Renal cortical epithelial cell (primary cell): ENCODE measurements around the gene RAF1. TPM values are rescaled to one million over a fixed set of nuclear protein-coding genes. Genes with fewer than 3 reads are reported as not detected.

Experiments used
- DNase-seq: peaks from one replicate; pipeline ENCODE4 v3.0.0-alpha.2; 2011; ENCODE audit warnings: low read depth
- total RNA-seq: library from RNA; depleted of rRNA; stranded (reverse); fragments of >200 nt; gene quantifications from 2 replicates; pipeline ENCODE4 v1.2.3, GENCODE V29; 2014

RAF1 gene
- total RNA-seq, 1 donor from 2014 or later: 96.9 TPM

- no peak for DNase-seq
These were observed 71.8 kb downstream of the RAF1 start for GRCh38 chr3:12591997-12592715.

GRCh38 chr3:12591456-12591855 is 72.5 kb downstream of the RAF1 start:
- no peak for DNase-seq

GRCh38 chr3:12590096-12590495 is 73.8 kb downstream of the RAF1 start:
- no peak for DNase-seq

GRCh38 chr3:12588039-12589009 is 75.6 kb downstream of the RAF1 start:
- DNase-seq: peak; percentile 25

GRCh38 chr3:12586403-12586802 is 77.5 kb downstream of the RAF1 start:
- DNase-seq: no peak

- no peak for DNase-seq
These were observed 77.9 kb downstream of the RAF1 start for GRCh38 chr3:12585970-12586369.

- no peak for DNase-seq
These were observed 78.7 kb downstream of the RAF1 start for GRCh38 chr3:12585181-12585580.

- DNase-seq: no peak
These were observed 79.8 kb downstream of the RAF1 start for GRCh38 chr3:12584083-12584482.

- DNase-seq: peak; percentile 26
These were observed 80.6 kb downstream of the RAF1 start for GRCh38 chr3:12583280-12583679.

- no peak for DNase-seq
These were observed 81.2 kb downstream of the RAF1 start for GRCh38 chr3:12582730-12583129.

- DNase-seq: no peak
These were observed 84.0 kb downstream of the RAF1 start for GRCh38 chr3:12579905-12580304.

- DNase-seq: no peak
These were observed 84.5 kb downstream of the RAF1 start for GRCh38 chr3:12579456-12579855.

- DNase-seq: no peak
These were observed 85.2 kb downstream of the RAF1 start for GRCh38 chr3:12578742-12579141.

- no peak for DNase-seq
These were observed 86.5 kb downstream of the RAF1 start for GRCh38 chr3:12577379-12577778.

- DNase-seq: no peak
These were observed 89.3 kb downstream of the RAF1 start for GRCh38 chr3:12574661-12575060.

GRCh38 chr3:12574131-12574530 is 89.8 kb downstream of the RAF1 start:
- DNase-seq: no peak

- DNase-seq: no peak
These were observed 91.9 kb downstream of the RAF1 start for GRCh38 chr3:12571986-12572385.

GRCh38 chr3:12569836-12570235 is 94.1 kb downstream of the RAF1 start:
- DNase-seq: no peak

- no peak for DNase-seq
These were observed 95.2 kb downstream of the RAF1 start for GRCh38 chr3:12568747-12569146.

GRCh38 chr3:12566976-12567375 is 96.9 kb downstream of the RAF1 start:
- DNase-seq: no peak

GRCh38 chr3:12562451-12562850 is 101.5 kb downstream of the RAF1 start:
- no peak for DNase-seq

- no peak for DNase-seq
These were observed 102.5 kb downstream of the RAF1 start for GRCh38 chr3:12561397-12561796.
